Measurements from ENCODE around the gene HINT2.

HINT2 gene

GRCh38 chr9:35812025-35812602 lies 2.7 kb downstream of the HINT2 start, which contains the start of gene SPAG8:
Gene SPAG8, minus strand, starts transcription at chr9:35812262. Its CDS starts 115 bp downstream, at chr9:35812147.
- peak; percentile 56 to 97 (median 88) for DNase-seq

GRCh38 chr9:35811381-35812024 lies 3.3 kb downstream of the HINT2 start:
- DNase-seq: peak in 22 of 51 donors; percentile 23 to 63 (median 42)

GRCh38 chr9:35810122-35810521 lies 4.7 kb downstream of the HINT2 start:
- no peak for DNase-seq

GRCh38 chr9:35808433-35808832 lies 6.4 kb downstream of the HINT2 start:
- DNase-seq: no peak

GRCh38 chr9:35806101-35806500 lies 8.7 kb downstream of the HINT2 start:
- DNase-seq: no peak

- no peak for DNase-seq
Observed at GRCh38 chr9:35801328-35802128, 13.3 kb downstream of the HINT2 start.

DNA sequence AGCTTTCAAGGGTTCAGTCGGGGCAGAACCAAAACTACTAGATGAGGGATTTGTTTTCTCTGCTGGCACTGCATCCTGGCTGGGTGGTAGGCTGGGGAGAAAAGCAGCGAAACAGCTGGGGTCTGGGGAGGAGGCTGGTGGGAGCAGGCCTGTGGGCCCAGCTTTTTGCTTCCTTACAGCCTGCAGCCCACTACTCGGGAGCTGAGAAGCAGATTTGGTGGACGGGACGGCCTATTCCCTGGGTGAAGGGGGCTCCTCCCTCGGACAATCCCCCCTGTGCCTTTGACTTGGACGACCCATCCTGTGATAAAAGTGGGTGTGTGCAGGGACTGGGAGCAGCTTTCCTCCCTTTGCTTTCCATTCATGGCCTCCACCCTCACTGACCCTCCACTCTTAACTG lies 14.3 kb downstream of the HINT2 start:
- DNase-seq: no peak

DNA sequence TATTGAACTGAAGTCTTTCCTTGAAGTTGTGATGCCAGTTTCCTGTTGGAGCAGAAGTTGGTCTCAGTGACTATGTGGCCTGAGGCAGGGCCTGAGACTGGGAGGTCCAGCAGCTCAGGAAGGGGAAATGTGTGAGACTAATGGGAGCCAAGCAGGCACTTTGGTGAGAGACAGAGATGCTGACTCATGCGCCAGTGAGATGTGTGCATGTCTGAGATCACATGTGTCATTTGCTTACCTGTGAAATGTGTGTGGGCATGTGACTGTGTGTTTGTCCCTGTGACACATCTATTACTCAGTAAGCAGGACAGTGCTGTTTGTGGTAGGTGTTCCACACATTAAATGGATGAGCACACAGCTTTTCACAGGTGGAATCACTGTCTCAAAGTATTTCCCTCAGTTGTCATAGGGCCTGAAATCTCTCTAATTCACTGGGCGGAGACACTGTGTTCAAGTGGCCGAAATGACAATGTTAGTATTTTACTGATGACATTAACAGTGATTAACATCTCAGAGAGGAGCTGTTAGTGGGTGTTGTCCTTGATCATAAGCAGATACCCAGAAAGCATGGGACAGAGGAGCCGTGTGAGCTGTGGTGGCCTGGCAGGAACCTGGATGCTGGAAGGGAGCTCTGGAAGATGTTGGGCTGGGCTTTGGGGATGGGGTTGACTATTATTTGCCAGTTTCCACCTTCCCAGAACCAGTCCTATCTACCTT lies 16.0 kb downstream of the HINT2 start:
- DNase-seq: peak in 1 of 51 donors; percentile 66

GRCh38 chr9:35797311-35798109 lies 17.3 kb downstream of the HINT2 start:
- no peak for DNase-seq

DNA sequence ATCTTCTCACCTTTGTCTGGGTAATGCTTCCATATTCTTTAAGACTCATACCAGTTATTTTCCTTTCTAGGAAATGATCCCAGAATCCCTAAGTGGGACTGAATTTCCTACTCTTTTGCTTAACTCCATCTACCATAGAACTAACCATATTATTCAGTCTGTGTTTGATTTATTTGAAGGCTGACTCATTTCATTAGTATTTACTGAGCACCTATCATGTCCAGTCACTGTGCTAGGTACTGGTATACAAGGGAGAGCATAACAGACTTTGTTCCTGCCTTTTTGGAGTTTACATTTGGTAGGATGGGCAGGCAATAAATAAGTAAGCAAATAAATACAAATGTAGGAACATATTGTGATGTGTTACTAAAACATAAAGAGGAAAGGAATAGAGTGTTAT lies 19.1 kb downstream of the HINT2 start:
- no peak for DNase-seq

DNA sequence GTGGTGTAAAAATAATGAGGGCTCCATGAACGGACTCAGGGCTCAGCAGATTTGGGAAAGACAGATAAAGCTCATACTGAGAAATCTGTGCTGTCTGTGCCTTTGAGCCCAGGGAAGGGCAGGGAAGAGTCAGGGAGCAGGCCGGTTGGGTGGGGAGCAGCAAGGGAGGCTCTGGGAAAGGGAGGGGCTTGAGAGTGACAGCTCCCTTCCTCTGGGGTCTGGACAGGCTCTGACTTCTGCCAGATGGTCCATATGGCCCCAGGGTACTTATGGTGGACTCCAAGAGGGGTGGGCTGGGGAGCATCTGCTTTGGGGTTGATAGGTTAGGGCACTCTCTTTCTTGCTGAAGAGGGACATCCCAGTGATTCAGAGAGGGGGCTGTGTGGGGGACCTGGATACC lies 21.4 kb downstream of the HINT2 start:
- no peak for DNase-seq

- DNase-seq: no peak
Observed at GRCh38 chr9:35792826-35793225, 22.0 kb downstream of the HINT2 start.

DNA sequence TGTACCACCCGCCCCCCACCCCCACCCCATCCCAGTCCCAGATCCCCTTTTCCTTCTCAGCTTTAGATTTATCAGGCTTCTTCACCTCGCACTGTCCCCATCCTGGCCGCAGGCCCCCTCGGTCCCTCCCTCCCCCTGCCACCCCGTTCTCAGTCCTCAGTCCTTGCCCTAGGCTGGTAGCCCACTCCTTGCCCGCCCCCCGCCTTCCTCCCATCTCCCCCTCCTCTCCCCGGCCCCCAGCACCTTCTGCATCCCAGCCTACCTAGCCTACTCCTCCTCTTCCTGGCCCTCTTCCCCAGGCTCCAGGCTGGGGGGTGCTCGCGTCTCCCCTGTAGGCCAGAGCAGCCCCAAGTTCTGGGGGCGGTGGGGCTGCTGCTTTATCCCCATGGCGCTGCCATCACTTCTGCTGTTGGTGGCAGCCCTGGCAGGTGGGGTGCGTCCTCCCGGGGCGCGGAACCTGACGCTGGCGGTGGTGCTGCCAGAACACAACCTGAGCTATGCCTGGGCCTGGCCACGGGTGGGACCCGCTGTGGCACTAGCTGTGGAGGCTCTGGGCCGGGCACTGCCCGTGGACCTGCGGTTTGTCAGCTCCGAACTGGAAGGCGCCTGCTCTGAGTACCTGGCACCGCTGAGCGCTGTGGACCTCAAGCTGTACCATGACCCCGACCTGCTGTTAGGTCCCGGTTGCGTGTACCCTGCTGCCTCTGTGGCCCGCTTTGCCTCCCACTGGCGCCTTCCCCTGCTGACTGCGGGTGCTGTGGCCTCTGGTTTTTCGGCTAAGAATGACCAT lies 22.6 kb downstream of the HINT2 start:
- peak in 1 of 51 donors; percentile 8 for DNase-seq

GRCh38 chr9:35791297-35791921 lies 23.4 kb downstream of the HINT2 start, which contains the start of gene NPR2:
Gene NPR2, plus strand, starts transcription at chr9:35791591. Its CDS starts 818 bp downstream, at chr9:35792409.
- DNase-seq: peak in 13 of 51 donors; percentile 12 to 47 (median 32)

GRCh38 chr9:35790385-35791296 lies 24.2 kb downstream of the HINT2 start:
- DNase-seq: peak in 41 of 51 donors; percentile 11 to 77 (median 46)

- DNase-seq: no peak
Observed at GRCh38 chr9:35790025-35790384, 24.8 kb downstream of the HINT2 start.

DNA sequence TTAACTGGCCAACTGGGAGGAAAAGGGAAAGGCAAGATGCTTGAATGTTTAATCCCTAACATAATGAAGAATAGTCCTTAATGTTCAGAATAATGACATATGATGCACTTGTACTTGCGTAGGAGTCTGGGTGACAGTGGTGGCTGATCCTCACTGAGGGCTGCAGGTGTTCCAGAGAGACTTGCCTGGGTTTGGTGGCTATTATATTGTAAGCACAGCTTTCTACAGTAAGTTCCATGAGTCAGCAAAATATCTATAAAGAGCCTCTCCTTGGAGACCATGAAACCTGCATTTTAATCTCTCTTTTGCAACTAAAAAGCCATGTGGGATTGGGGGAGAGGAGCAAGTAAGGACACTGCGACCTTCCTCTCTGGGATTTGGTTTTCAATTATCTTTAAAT lies 25.3 kb downstream of the HINT2 start:
- no peak for DNase-seq

DNA sequence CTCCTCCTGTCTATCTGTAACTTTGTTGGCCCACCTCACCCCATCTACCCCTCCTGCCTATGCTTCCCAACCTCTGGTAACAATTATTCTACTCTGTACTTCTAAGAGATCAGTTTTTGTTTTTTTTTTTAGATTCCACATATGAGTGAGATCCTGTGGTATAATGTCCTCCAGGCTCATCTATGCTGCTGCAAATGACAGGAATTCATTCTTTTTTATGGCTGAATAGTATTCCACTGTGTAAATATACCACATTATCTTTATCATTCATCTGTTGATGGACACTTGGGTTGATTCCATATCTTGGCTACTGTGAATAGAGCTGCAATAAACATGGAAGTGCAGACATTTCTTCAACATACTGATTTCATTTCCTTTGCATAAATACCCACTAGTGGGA lies 31.4 kb downstream of the HINT2 start:
- no peak for DNase-seq

Data from hypothalamus (tissue), 51 donors.